HG03025 (cell line): ENCODE results near the gene FHIT.

Source experiments
- ATAC-seq: cut with Tn5 transposase; IDR thresholded peaks from one replicate; pipeline ENCODE4 v1.9.1; 2021; ENCODE audit warnings: mild to moderate bottlenecking, moderate library complexity; ENCODE audit not compliant: unreplicated experiment, low FRiP score

Gene FHIT

DNA sequence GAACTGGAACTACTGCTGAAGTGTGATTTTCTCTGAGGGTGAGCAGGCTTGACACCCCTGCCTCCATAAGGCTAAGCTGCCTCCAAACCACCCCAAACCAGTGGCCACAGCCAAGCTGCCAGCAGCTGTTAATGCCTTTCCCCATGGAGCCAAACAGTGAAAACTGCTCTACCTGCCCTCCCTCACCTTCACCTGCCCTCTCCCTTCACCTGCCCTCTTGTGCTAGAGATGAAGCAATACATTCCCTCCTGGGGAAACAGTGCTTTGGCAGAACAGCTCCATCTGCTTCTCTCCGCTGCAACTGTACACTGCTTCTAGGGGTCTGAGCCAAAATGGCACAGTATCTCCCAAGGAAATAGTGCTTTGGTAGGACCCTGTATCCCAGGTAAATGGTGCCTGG lies 374.1 kb downstream of the FHIT start:
- ATAC-seq, result no peak

DNA sequence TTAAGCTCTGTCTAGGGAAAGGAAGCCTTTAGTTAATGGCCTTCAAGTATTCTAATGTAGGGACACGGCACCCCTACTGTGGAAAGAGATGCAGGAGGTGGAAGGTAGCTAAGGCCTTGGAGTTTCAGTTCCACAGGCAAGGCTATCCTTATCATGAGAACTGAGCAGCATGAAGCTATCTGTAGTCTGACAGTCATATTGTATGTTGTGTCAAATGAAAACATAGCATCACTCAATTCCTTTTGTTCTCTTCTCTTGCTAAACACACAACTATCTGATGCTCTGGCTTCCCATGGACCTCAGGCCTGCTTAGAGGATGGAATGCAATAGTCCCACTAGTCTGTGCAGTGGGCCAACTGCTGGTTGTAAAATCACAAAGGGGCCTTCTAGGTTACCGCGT lies 380.9 kb downstream of the FHIT start:
- no peak for ATAC-seq

DNA sequence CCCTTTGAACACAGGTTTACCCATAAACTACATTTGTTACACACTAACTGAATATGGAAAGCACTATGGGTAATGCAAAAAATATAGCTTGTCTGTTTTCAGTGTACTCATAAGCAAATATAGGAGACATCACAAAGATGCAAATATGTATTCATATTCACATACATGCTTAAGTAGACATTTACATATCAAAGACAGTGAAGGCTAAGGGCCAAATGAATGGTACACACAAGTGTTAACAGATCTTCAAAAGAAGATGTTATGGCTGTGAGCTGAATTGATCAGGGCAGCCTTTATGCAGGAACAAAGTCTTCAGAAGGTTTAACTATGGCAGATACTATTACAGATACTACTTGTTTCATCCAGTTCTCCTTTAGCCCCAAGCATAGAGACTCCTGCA lies 384.1 kb downstream of the FHIT start:
- ATAC-seq, result no peak

DNA sequence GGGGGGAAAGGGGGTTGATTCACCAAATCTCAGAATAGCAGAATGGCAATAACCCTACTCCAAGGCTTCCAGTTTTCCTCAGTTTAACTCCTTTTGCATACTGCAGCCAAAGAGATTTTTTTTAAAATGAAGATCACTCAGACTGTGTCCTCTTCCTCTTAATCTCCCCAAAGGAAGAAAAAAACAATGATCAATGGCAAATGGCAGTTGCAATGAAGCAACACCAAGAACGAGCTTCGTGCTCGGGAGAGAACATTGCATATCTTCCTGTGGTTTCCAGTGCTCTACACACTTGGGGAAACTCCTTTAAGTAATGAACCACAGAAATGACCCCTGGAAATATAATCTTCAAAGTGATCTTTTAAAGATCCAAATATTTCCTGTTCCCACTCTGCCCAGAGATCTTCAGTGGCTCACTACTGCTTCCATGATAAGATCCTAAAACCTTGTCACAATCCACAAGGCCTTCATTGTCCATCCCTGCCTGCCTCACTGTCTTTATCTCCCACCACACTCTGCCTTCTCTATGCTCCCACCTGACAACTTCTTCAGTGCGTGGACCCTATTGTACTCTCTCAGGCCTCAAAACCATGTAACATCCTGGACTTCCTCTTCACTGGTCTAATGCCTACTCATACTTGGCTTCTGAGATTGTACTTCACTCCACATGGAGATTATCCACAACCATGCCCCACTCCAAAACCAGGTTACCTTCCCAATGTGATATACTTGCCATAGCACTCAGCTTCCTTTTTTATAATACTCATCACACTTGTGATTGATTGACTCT lies 394.8 kb downstream of the FHIT start:
- ATAC-seq, result no peak

DNA sequence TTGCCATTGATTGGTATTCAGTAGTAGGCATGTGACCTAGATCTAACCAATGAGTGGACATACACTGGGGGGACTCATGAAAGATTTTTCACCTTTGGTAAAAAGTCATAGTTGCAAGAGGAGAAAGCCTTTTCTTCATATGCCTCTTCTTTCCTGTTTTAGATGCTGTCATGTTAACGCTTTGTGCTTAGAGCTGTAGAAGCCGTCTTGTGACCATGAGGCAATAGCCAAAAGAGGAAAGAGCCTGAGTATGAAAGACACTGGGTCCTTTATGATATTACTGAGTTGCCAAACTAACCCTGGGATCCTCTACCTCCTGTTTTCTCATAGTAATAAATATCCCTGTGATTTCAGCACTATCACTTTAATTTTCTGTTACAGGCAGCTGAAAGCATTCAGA lies 396.0 kb downstream of the FHIT start:
- no peak for ATAC-seq

DNA sequence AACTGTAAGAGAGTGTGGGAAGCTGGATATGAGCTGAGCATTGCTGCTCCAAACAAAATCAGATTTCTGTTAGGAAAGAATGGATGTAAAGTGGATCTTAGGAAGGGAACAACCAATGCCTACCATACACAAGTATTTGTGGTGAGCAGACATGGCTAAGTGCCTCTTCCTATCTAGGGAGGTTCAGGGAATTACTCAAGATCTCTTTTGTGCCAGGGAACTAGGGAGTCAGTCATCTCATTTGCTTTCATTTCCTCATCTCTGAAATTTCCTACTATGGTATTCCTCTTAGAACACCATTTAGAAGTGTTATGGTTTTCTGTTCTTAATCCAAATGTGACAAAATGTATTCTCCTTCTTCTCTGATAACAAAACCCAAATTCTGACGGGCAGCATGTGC lies 396.5 kb downstream of the FHIT start:
- no peak for ATAC-seq

DNA sequence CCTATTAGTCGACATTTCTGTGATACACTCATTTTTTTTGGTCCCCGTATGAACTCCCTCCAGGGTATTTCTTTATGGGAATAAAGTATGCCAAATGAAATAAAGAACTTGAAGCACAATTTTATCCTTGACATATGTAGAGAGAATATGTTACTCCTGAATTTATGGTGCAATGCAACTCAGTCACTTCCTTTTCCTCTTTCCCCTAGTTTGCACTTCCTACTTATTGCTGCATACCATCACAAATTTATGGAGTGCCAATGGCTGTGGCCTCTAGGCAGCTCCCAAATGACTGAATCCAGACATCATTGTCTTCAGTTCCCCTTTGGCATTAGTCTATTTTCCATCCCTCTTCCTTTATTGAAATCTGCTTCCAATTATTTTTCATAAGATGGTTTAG lies 403.5 kb downstream of the FHIT start:
- no peak for ATAC-seq

DNA sequence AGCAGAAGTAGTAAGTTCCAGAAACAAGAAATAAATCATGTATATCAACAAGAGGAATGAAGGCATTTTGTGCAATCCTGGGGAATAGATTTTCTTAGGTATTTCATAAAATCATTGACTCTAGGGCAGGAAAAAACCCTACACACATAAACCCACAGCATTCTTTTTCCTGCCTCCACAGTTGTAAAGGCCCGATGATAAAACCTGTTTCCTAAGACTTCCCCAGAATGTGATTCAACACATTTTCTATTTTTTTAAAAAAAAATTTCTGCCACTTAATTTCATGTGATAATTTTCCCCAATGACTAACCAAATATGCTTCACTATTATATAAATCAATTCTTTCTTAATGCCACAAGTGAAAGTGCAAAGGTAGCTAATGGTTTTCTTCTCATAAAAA lies 407.0 kb downstream of the FHIT start:
- ATAC-seq, result no peak

DNA sequence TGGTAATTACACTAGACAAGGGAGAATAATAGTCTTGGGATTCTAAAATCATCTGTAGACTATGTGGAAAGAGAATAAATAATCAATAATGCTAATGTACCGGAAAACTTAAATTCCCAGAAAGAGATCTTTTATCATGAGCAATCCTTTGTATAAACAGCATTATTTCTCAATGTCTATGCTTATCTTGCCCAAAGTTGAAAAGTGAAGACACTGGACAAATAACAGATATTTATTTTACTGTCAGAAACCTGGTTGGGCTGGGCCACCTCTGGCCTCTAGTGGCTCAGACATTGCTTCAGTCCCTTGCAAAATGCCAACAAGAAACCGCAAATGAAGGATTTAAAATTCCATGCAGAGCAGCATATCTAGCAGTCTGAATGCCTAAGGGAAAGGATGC lies 409.9 kb downstream of the FHIT start:
- ATAC-seq, result no peak

DNA sequence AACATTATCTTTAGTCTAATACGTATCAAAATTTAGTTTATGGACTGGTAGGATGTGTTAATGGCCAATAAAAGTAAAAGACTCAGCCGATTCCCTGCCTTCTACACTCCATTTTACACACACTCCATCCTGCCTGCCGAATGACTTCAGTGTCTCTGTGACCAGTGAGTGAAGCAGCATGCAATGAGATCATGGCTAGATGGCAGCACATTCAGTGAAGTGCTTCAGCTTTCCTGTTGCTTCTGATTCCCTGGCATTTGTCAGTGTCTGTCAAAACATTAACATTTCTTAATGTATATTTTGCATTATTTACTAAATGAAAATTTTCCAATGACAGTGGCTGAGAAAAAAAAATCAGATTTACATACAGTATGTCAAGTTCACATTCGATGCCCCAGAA lies 412.0 kb downstream of the FHIT start:
- no peak for ATAC-seq

DNA sequence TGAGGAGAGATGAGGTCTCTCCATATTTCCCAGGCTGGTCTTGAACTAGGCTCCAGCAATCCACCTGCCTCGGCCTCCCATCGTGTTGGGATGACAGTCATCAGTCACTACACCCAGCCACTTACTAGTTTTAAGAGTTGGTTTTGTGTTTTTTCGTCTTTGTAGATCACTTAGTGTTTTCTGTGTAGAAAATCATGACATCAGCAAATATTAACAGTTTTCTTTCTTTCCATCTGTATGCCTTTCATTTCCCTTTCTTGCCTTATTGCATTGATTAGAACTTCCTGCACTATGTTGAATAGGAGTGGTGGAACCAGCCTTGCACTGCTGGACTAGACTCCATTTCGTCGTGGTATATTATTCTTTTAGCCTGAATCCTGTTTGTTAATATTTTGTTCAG lies 415.5 kb downstream of the FHIT start:
- no peak for ATAC-seq

DNA sequence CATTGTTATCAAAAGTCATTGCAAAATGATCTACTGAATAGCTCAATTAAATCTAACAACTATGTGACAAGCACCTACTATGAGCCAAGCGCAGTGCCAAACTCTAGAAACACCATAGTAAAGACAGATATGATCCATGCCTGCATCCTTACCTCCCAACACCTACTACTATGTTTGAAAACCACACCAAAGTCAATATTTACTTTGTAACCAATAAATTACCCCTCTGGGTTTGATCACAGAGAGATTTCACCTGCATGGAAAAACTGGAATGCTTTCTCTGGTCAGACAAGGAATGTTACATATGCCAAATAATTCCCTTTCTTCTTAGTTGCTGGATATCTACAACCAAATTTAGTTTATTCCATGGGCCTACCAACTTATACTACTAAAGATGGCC lies 422.2 kb downstream of the FHIT start:
- no peak for ATAC-seq

DNA sequence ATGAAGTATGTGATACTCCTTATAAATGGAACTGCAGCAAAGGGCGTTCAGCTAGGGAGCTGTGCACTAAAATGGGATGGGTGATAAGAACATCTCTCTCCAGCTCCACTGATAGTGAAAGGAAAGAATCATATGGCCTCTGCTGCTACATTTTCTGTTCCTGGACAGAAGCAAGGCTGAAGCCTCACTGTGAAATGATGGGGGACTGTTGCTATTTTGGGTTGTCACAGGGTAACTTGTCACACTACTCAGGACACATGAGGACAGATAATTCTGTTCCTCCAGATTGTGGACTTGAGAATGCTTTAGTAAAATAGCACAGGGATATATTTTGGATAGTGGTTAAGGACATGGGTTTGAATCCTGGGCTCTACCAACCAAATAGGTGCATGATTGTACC lies 423.6 kb downstream of the FHIT start:
- no peak for ATAC-seq

DNA sequence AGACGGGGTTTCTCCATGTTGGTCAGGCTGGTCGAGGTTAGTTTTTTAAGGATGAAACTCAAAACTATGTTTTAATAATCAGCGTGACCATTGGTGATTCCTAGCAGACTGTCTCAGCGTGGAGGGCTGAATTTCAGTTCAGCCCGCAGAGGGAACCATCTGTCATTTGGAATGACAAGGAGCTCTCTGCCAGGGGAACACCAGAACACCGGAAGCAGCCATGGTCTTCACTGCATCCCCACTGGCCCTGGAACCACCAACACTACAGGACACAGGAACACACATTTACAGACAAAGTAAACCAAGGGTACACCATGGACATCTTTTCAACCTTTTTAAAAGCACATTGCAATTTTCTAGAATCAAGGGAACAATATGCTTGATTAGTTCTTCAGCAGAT lies 424.7 kb downstream of the FHIT start:
- ATAC-seq, result no peak

DNA sequence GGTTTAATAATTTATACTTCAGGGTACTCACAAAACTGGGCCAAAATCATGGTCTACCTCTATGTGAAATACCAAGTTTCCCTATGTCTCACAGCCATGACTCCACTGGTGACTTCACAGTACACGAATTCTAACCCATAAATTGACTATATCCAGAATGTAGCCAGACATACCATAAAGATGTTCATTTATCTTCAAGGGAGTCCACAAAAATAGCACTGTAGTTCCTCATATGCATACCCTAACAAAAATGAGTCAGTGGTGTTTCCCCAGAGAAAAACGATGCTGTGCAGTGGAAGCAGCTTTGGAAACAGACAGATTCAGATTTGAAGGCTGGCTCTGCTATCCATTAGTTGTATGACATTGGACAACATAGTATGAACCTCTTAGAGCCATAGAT lies 438.8 kb downstream of the FHIT start:
- ATAC-seq, result no peak

DNA sequence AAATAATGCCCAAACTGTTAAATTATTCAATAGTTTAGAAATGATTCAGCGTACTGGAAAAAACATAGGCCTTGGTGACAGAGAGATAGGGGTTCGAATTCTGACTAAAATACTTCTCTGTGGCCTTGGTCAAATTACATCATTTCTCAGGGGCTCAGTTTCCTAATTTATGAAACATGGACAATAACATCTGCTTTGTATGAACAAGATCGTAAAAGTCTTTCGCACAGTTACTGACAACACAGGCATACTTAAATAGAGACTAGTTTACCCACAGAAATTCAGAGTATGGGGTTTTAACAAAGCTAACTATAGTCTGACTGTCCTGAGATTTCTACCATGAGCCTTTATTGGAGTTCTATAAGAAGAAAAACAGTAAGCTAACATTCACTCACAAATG lies 440.4 kb downstream of the FHIT start:
- no peak for ATAC-seq

DNA sequence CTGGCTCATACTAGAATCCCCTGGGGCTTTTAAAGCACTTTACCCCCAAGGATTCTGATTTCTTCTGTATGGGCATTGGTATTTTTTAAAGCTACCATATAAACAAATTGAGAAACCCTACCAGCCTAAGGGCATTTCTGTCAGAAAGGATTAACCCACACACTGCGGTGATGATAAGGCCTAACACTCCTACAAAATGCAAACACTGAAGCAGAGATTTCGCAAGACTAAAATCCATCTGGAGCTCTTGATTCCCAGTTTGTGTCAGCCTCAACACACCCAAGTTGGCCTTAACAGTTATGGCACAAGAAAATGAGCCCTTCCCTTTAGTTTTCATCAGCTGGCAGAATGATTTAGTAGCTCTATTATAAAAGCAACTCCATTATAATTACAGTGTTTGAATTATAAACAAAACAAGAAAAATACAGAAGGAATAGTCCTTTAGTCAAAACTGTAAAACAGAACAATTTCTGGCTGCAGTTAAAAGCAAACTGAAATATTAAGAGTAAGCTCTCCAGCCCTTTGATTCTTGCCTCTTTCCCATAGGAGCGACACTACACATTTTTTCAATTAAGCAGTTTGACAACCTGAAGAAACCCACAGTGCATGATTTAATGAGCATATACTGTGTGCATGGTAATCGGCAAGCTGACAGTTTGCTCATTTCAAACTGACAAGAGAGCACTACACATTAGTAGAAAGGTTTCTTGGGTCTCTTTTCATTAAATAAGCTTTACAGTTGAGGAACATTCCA lies 441.2 kb downstream of the FHIT start:
- ATAC-seq, result no peak

DNA sequence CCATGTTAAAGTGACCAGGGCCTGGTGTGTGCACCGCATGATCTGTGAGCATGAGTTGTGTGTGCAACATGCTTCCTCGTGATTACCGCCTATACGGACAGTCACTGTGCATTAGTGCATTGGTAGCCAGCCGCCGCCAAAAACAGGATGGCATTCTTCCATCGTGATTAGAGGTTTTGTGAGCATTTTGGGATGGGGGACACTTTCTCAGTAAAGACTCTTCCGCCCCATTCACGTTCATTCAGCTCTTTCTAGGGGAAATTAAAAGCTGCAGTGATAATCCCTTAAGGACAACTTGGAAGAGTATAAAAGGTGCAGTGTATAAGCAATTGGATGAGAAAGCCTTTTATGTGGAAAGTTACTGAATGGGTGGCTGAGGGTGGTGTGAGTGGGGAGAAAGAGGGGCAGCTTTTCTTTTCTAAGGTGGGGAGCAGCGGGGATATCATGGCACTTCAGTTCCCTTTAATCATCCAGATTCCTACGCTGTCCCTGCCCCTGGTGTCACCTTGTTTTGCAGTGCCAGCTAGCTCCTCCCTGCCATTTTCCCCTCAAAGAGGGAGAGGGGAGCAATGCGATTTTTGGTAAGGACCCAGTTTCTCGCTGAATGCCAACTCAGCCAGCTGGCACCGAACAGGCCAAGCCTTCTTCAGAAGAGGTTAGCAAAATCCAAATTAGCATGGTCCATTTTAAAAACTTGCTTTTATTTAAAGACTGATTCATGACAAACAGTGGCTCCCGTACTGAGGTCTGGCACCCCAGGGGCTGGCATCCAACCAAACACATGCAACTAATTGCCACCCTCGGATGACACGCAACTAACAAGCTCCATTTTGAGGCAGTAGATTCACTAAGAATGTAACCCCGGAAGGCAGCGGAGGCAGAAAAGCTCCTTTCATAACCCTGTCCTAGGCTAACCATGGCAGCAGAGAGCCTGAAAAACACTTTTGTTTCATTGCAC lies 447.8 kb downstream of the FHIT start:
- no peak for ATAC-seq

DNA sequence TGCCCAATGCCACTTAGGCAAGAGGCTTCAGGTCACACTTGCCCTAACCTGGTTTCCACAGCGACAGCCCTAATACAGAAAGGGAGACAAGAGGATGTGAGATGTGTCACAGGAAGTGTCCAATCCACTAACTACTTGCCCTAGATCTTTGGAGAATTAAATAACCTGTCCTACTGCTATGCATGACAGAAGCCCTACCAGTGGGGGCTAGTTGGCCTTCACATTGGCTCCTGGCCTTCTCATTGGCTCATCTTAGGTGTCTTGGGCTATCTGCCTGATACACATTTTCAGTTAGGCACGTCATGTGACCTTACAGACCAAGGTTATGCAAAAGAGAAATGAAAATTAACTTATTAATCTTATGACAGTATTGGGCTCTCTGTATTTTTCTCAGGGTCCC lies 449.9 kb downstream of the FHIT start:
- no peak for ATAC-seq

DNA sequence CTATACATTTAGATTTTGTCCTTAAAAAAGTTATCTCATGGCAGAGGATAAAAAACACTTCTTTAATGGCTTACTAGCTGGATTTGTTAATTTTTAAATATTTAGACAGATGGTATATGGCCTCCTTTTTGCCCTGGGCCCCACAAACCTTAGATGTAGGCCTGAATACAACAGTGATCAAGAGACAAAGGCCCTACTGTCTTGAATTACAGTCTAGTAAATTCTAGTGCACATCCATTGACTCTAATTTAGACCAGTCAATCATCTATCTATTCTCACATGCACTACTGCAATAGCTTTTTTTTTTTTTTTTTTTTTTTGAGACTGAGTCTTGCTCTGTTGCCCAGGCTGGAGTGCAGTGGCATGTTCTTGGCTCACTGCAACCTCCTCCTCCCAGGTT lies 452.8 kb downstream of the FHIT start:
- ATAC-seq, result no peak

DNA sequence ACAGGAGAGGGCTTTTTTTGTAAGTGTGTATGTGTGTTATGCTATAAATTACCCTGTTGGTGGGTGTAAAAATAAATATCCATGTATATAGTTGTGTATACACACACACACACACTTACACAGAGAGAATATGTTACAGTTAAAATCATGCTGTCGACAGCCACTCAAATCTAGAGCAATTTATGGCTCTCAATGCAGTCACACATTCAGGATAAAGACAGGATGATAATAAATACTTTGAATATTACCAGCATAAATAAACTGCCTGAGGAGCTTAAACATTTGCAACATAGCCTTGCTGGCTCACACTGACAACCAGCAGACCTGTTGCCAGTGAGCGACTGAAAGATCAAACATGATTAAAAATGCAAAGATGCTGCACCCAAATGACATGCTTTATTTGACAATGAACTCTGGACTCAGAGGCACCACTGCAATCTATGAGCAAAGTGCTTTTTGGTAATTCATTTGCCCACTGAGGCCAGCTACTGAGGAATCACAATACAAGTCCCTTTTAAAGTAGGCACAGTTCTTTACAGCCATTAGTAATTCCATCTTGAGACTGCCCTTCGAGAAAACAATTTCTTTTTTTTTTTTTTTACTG lies 458.9 kb downstream of the FHIT start:
- no peak for ATAC-seq
